Lower leg skin (tissue), 4 donors: Measurements from ENCODE around the gene AGBL5. TPM values are rescaled to one million over a fixed set of nuclear protein-coding genes. Genes with fewer than 3 reads are reported as not detected.

Experiments used
- DNase-seq, 2 donors: peaks; one replicate each; pipeline ENCODE4 v3.0.0-alpha.2; 2019; ENCODE audit warnings: low spot score in 2 of 2
- H3K4me3 ChIP-seq: fragments of 200-600 bp; sonication (generic); 2 replicates; pipeline ENCODE4 v1.5.1; 2017; ENCODE audit warnings: mild to moderate bottlenecking, low read depth; ENCODE audit not compliant: poor library complexity, severe bottlenecking
- CTCF ChIP-seq, 3 donors: fragments of 450-650 bp; IDR thresholded peaks; one replicate each; pipeline ENCODE4 v1.5.1; 2016; ENCODE audit warnings: antibody characterized with exemption in 3 of 3, mild to moderate bottlenecking in 3 of 3, moderate library complexity in 2 of 3
- POLR2A ChIP-seq, 2 donors: fragments of 450-650 bp; IDR thresholded peaks; one replicate each; pipeline ENCODE4 v1.6.1; 2016 to 2017; ENCODE audit warnings: antibody characterized with exemption in 2 of 2, mild to moderate bottlenecking in 1 of 2, moderate library complexity in 1 of 2
- WGBS, 2 donors: methylation state at CpG; one replicate each; pipeline ENCODE4 v1.1.5; 2018; 5-methylcytosine and 5-hydroxymethylcytosine counted together
- intact Hi-C: fragments of 100-400 bp; cut with DNase I; formaldehyde crosslinking; loops from one replicate; pipeline ENCODE4 v1.15.0; 2023; ENCODE audit warnings: low total_unique reads
- total RNA-seq, 4 donors: library from RNA; depleted of rRNA; stranded (reverse); fragments of >200 nt; gene quantifications; one replicate each; pipeline ENCODE4 v1.1.0, GENCODE V29; 2016

The AGBL5 gene
- total RNA-seq, 4 donors from 2014 or later, result 9.4 to 17.0 (median 16.4) TPM

- no peak for DNase-seq
- TF ChIP-seq CTCF (IDR thresholded peaks at IDR 0.05), result no peak
- intact Hi-C loops, result no loop called here
- no peak overlapping the region for H3K4me3 ChIP-seq
- WGBS, 2 donors, result 89 to 96% methylated on average over 5 of the region's 5 CpGs
Measured at GRCh38 chr2:27067385-27067784, 15.9 kb downstream of the AGBL5 start.

- TF ChIP-seq CTCF (IDR thresholded peaks at IDR 0.05), result no peak
- no peak for TF ChIP-seq POLR2A (IDR thresholded peaks at IDR 0.05)
- WGBS, 2 donors, result 87 to 96% methylated on average over 6 of the region's 6 CpGs
- DNase-seq, result no peak
- H3K4me3 ChIP-seq, result no peak overlapping the region
- intact Hi-C loops, result no loop called here
Measured at GRCh38 chr2:27069436-27069835, 18.0 kb downstream of the AGBL5 start.

- intact Hi-C loops, result no loop called here
- no peak for TF ChIP-seq CTCF (IDR thresholded peaks at IDR 0.05)
- TF ChIP-seq POLR2A (IDR thresholded peaks at IDR 0.05), result no peak
- H3K4me3 ChIP-seq, result no peak overlapping the region
- no peak for DNase-seq
- 77 to 85% methylated on average over 8 of the region's 8 CpGs for WGBS, 2 donors
Measured at GRCh38 chr2:27069961-27070618, 18.6 kb downstream of the AGBL5 start.

- peak overlapping the region; percentile 78 for H3K4me3 ChIP-seq
- TF ChIP-seq POLR2A (IDR thresholded peaks at IDR 0.05), result no peak
- TF ChIP-seq CTCF (IDR thresholded peaks at IDR 0.05), result no peak
- intact Hi-C loops, result no loop called here
- DNase-seq, result no peak
- 1 to 4% methylated on average over 9 to 11 of the region's 11 CpGs for WGBS, 2 donors
Measured at GRCh38 chr2:27070653-27071276, 19.3 kb downstream of the AGBL5 start.

GRCh38 chr2:27071277-27071989, 20.0 kb downstream of the AGBL5 start, which contains the start of gene OST4:
OST4 (minus strand) TSS chr2:27071654.
- intact Hi-C loops, result no loop called here
- H3K4me3 ChIP-seq, result peak within 1 kb of the TSS; percentile 78
- WGBS, 2 donors, result 0 to 1% methylated on average over 57 to 67 of the region's 86 CpGs
- TF ChIP-seq CTCF (IDR thresholded peaks at IDR 0.05) (no peak), POLR2A (IDR thresholded peaks at IDR 0.05) (peak in 1 of 2 donors; percentile 20)
- peak; percentile 90 to 98 for DNase-seq
